Fibroblast of skin of back (primary cell): ENCODE data around the gene HMGXB4.
A peak's percentile ranks its signal among the peaks of the same experiment; 100 is the strongest.

Experiments
- DNase-seq: peaks from one replicate; pipeline ENCODE4 v3.0.0-alpha.2; 2013

The HMGXB4 gene

DNA sequence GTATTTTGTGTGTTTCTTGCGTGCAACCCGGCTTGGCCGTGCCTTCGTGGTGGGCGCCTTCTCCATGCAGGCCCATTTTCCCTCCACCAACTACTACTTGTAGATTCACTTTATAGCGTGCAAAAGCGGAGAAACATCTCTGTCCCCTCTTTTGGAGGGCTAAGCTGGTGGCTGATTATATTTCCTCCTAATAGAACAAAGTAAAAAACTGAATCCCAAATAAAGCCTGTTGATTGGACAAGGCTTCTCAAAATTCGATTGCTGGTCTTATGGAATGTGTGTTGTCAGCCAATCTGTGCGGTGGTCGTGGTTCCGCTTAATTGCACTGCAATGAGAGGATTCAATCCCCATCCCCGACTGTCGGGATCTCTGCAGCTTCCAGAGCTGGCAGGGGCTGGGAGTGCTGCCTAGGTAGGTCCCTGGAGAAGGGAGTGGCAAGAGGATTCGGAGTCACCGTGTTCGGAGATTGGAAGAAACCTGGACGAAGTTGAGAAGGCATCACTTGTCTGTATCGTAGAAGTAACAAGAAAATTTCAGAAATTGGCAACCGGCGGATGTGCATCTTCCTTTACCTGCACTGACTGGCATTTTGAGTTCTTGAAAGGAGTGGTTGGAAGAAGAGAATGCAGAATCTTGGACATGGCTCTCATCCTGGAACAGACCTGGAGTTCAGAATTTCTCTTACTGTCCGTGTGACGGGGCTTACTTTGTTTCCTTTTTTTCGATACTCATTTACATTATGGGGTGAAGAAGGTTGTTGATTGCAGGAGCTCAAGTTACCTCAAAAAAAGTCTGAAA, 1.1 kb downstream of the HMGXB4 start:
- peak; percentile 39 for DNase-seq

DNA sequence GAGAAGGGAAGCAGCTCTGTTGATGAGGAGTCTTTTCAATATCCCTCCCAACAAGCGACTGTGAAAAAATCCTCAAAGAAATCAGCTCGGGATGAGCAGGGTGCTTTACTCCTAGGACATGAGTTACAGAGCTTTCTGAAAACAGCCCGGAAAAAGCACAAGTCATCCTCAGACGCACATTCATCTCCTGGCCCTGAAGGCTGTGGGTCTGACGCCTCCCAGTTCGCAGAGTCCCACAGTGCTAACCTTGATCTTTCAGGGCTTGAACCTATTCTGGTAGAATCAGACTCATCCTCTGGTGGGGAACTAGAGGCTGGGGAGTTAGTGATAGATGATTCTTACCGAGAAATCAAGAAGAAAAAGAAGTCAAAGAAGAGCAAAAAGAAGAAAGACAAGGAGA, 7.7 kb downstream of the HMGXB4 start:
- DNase-seq = no peak

GRCh38 chr22:35266277-35266676, 9.0 kb downstream of the HMGXB4 start:
- no peak for DNase-seq

GRCh38 chr22:35269630-35270029, 12.3 kb downstream of the HMGXB4 start:
- DNase-seq = no peak

DNA sequence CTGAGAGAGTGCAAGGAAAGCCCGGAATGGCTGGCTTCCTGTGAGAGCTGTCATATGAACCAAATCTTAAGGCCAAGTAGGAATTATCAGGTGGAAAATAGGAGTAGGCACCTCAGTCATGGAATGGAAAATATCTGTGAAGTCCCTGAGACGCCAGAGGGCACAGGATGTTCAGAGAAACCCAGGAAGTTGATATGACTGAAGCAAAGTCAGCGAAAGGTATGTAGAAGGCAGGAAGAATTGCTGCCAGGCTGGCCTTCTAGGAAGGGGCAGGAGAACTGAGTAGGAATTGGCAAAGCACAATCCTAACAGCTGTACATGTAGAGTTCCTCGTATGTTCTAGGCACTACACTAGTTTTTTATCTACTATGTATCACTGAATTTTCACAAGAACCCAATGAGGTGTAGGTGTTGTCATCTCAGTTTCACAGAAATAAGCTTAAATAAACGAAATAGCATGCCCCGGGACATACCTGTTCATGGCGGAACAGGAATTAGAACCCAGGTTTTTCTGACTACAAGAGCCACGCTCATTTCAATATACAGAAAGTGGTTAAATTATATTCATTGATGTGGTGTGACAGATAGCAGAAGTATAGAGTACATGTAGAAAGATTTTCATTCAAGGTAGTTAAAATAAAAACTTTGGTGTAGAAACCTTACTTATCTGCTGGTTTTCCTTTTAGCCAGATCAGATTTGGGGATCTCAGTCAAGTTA, 17.0 kb downstream of the HMGXB4 start:
- no peak for DNase-seq

DNA sequence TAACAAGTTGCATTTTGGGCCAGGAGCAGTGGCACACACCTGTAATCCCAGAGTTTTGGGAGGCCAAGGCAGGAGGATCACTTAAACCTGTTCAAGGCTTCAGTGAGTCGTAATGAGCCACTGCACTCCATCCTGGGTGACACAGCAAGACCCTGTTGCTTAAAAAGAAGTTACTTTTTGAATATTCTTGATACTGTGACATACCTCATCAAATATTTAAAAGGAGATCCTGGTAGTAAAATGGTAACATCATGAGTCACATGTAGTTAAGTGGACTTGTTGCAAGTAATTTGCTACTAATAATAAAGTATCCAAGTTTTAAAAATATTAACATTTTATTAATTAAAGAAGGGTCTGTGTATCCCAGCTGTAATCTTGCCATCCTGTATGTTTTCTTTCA, 18.3 kb downstream of the HMGXB4 start:
- DNase-seq = peak; percentile 50

DNA sequence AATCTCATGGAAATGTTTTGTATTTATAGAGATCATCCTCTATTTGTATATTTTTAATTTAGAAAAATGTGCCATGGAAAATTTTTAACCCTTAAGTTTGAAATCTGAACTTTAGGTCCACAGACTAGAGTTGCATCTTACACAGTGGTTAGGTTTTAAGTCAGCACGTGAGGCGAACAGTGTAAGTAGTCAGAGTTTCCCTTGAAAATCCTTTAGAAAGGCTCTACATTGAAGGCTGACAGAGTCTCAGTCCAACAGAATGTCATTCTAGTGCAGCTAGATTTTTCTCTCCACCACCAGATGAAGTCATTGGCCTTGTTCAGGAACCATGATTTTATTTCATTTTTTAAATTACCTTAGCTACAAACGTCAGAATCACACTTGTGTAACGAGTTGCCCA, 18.7 kb downstream of the HMGXB4 start:
- no peak for DNase-seq

DNA sequence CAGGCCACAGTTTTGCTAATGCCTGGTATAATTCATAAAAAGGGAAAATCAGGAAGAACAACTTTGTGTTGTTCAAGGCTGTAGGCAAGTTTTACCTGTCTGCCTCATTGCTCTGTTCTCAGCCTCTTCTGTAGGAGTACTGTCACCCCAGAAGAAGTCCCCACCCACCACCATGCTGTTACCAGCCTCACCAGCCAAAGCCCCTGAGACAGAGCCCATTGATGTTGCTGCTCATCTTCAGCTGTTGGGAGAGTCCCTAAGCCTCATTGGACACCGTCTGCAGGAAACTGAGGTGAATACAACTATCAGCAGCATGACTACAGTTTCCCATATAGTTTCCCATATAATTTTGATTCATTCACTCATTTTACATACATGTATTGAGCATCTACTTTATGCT, 30.8 kb downstream of the HMGXB4 start:
- no peak for DNase-seq

- DNase-seq = no peak
Measured at GRCh38 chr22:35292786-35293185, 35.5 kb downstream of the HMGXB4 start.

GRCh38 chr22:35296051-35296450, 38.8 kb downstream of the HMGXB4 start:
- no peak for DNase-seq

GRCh38 chr22:35299217-35299672, 42.0 kb downstream of the HMGXB4 start:
- DNase-seq = peak; percentile 16

GRCh38 chr22:35299673-35300499, 42.6 kb downstream of the HMGXB4 start, which contains the start of gene TOM1:
TSS of gene TOM1 (plus strand) at chr22:35299894. CDS start at chr22:35299929, 35 bp downstream.
- DNase-seq = peak; percentile 99

- peak; percentile 44 for DNase-seq
Measured at GRCh38 chr22:35301372-35301874, 44.1 kb downstream of the HMGXB4 start.

- DNase-seq = peak; percentile 13
Measured at GRCh38 chr22:35303029-35303624, 45.8 kb downstream of the HMGXB4 start.

- DNase-seq = no peak
Measured at GRCh38 chr22:35305525-35306070, 48.3 kb downstream of the HMGXB4 start.

GRCh38 chr22:35306350-35306967, 49.2 kb downstream of the HMGXB4 start:
- no peak for DNase-seq

GRCh38 chr22:35307372-35307771, 50.1 kb downstream of the HMGXB4 start:
- no peak for DNase-seq

GRCh38 chr22:35307892-35308291, 50.6 kb downstream of the HMGXB4 start:
- no peak for DNase-seq

DNA sequence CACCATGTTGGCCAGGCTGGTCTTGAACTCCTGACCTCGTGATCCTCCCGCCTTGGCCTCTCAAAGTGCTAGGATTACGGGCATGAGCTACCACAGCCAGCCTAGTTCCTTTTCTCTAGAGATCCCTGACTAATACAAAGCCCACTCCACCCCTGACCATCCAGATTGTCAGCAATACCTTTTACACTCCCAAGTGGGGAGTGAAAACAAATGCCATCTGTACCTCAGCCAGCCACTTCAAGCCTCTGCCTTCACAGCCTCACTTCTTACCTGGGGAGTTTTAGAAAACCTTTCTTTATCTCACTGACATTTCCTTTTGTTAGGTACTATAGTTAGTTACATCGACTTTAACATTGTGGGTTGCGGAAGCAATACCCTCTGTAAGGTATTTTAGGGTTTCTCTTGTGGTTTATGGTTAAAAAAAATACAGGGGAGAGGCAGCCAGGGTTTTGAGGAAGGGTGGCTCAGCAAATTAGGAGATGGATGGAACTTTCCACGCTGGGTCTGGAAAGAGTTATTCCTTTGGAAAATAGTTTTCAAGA, 51.3 kb downstream of the HMGXB4 start:
- no peak for DNase-seq

DNA sequence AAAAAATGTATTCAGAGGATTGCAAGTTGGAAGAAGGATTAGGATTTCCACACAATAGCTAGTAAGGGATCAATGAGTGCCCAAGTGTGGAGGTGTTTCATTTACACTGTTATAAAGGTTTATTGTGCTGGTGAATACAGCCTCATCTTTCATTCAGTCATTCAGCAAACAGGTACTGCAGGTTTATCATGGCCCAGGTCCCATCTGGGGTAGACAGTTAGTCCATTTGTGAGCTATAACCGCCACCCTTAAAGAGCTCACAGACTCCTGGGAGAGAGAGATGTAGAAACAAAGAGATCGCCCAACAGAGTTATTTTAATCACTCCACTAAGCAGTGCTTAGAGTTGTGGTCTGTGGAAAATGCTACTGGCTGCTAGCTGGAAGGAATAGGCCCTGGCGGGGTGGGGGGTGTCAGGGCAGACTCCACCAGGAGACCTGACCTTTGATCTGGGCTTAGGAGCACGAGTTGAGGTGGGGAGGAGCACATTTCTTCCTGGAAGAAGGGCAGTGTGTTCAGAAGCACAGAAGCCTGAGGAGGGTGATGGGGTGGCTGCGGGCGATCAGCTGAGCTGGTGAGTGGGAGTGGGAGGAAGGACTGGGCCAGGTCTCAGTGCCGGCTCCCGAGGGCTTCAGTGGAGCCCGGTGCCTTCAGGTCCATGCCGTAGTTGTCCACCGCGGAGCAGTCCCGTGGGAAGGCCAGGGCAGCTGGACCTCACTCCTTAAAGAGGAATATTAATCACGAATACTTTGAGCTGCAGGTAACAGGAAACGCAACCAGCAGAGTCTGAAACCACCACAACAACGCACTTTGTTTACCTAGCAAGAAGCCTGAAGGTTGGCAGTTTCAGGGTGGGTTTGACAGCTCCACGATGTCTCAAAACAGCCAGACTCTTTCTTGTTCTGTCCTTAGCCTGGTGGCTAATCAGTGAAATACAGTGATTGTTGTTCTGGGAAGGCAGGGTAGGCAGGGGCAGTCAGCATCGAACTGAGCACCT, 53.6 kb downstream of the HMGXB4 start:
- no peak for DNase-seq
